OCI-LY1 (cell line): ENCODE results near the gene SPDYE3.
"Not testable (repeated sequence)": the region's sequence is repeated elsewhere in the genome, so short reads cannot be mapped to it uniquely, and the experiment has no call there.

Experiments used
- CTCF ChIP-seq: fragments of 200-600 bp; sonication (generic), shearing (Covaris generic); IDR thresholded peaks from 2 replicates; pipeline ENCODE4 v1.5.1; 2017; ENCODE audit warnings: mild to moderate bottlenecking, antibody characterized with exemption, low read length, moderate library complexity, mixed read lengths
- EZH2 ChIP-seq: fragments of 200-600 bp; sonication (generic), shearing (Covaris generic); IDR thresholded peaks from 2 replicates; pipeline ENCODE4 v1.8.0; 2017; ENCODE audit warnings: borderline replicate concordance, mixed run types, mild to moderate bottlenecking, antibody characterized with exemption, low read length, moderate library complexity, mixed read lengths

DNA sequence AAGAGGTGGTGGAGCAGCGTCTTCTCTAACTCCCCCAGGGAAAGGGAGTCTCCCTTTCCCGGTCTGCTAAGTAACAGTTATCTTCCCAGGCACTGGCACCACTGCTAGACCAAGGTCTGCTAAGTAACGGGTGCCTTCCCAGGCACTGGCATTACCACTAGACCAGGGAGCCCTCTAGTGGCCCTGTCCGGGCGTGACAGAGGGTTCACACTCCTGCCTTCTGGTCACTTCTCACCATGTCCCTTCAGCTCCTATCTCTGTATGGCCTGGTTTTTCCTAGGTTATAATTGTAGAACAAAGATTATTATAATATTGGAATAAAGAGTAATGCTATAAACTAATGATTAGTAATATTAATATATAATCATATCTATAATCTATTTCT, 37.8 kb downstream of the SPDYE3 start:
- peak; percentile 16 for TF ChIP-seq CTCF
- not testable (repeated sequence) for TF ChIP-seq EZH2
